ENCODE data around the gene CCDC124.

Gene CCDC124

DNA sequence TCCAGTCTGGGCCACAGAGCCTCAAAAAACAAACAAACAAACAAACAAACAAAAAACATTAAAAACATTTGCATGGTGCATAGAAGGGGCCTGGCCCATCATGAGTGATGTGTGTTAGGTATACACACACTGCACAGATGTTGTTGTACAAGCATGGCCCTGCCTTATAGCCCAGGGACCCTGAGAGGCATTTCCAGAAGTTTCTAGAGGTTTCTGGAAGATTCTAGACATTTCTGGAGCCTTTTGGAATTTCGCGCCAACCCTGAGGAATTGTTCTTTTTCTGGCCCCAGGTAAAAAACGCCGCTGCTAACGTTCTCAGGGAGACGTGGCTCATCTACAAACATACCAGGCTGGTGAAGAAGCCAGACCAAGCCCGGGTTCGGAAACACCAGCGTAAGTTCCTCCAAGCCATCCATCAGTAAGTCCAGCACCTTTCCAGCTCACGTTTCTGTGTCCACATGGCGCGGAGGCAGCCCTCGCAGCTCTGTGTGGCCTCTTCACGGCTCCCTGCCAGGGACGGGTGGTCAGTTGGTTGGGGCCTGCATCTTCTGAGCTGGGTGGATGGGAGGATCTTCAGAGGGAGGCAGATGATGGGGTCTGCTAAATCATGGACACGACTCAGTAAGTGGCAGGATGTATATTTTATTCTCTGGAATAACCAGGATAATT is 56.7 kb downstream of the CCDC124 start:
- H3K36me3 ChIP-seq (ENCODE audit: insufficient read depth, low read length) = no peaks in the 10 kb centered on the region

DNA sequence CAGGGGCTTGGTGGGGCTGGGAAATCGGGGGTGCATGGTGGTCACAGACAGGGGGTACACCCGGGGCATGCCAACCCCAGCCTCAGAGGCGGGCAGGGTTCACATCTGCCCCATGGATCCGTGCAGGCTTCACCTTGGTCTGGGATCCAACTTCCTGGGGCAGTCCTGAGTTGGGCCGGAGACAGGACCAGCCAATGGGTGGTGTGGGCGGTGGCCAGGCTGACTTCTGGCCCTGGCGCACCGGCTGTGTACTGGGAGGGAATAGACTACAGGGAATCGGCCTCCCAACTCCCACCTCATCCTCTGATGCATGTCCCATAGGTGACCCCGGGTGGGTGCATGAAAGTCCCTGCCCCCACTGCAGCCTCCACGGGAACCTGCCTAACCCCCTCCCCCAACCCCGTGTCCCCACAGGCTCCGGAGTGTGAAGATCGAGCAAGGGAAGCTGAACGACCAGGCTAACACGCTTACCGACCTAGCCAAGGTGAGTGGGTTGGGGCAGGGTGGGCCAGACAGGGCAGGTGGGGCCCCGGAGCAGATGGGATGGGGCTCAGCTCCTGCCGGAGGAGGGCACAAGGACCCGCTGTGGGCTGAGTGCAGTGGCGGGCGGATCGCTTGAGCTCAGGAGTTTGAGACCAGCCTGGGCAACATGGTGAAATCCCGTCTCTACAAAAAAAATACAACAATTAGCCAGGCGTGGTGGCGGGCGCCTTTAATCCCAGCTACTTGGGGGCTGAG is 60.4 kb downstream of the CCDC124 start:
- Histone ChIP-seq H3K27me3 (ENCODE audit: insufficient read depth, low read length) (no peaks in the 10 kb centered on the region), H3F3A (ENCODE audit: insufficient read depth, low read length) (no peaks in the 10 kb centered on the region), H3K4me1 (ENCODE audit: insufficient read depth, low read length, severe bottlenecking) (peaks cover 12% of the 10 kb centered on the region), H2AFZ (ENCODE audit: low read length) (no peak overlapping the region), H3K4me3 (ENCODE audit: low read depth, low read length, poor library complexity, severe bottlenecking) (no peak overlapping the region), H3K9me2 (ENCODE audit: low read depth, low read length) (no peaks in the 10 kb centered on the region), H3K36me3 (ENCODE audit: insufficient read depth, low read length) (no peaks in the 10 kb centered on the region), H3K9me3 (ENCODE audit: low read length) (no peaks in the 10 kb centered on the region), H3K9ac (ENCODE audit: low read length) (no peak overlapping the region), H3K4me2 (ENCODE audit: low read length) (no peak overlapping the region), H3K79me2 (ENCODE audit: insufficient read depth, low read length) (no peaks in the 10 kb centered on the region), H3K27ac (ENCODE audit: low read depth, low read length, poor library complexity, severe bottlenecking) (no peak overlapping the region), H4K20me1 (ENCODE audit: insufficient read depth, low read length) (no peaks in the 10 kb centered on the region)
- TF ChIP-seq, protein P1, sequence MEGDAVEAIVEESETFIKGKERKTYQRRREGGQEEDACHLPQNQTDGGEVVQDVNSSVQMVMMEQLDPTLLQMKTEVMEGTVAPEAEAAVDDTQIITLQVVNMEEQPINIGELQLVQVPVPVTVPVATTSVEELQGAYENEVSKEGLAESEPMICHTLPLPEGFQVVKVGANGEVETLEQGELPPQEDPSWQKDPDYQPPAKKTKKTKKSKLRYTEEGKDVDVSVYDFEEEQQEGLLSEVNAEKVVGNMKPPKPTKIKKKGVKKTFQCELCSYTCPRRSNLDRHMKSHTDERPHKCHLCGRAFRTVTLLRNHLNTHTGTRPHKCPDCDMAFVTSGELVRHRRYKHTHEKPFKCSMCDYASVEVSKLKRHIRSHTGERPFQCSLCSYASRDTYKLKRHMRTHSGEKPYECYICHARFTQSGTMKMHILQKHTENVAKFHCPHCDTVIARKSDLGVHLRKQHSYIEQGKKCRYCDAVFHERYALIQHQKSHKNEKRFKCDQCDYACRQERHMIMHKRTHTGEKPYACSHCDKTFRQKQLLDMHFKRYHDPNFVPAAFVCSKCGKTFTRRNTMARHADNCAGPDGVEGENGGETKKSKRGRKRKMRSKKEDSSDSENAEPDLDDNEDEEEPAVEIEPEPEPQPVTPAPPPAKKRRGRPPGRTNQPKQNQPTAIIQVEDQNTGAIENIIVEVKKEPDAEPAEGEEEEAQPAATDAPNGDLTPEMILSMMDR (IDR thresholded peaks at IDR 0.05; ENCODE audit: low read length) = no peak
- no peak for TF ChIP-seq EZH2 (IDR thresholded peaks at IDR 0.05; ENCODE audit: borderline replicate concordance, low read length)

More for the DNA sequence above, 56.7 kb downstream of the CCDC124 start:
- H3K9ac ChIP-seq (ENCODE audit: low read length) = no peak overlapping the region
- no peak overlapping the region for H2AFZ ChIP-seq (ENCODE audit: low read length)
- H4K20me1 ChIP-seq (ENCODE audit: insufficient read depth, low read length) = no peaks in the 10 kb centered on the region
- no peak overlapping the region for H3K4me2 ChIP-seq (ENCODE audit: low read length)
- H3K4me3 ChIP-seq (ENCODE audit: low read depth, low read length, poor library complexity, severe bottlenecking) = no peak overlapping the region
- H3K9me2 ChIP-seq (ENCODE audit: low read depth, low read length) = no peaks in the 10 kb centered on the region
- H3K27ac ChIP-seq (ENCODE audit: low read depth, low read length, poor library complexity, severe bottlenecking) = no peak overlapping the region
- H3F3A ChIP-seq (ENCODE audit: insufficient read depth, low read length) = no peaks in the 10 kb centered on the region
- TF ChIP-seq, protein P1 (IDR thresholded peaks at IDR 0.05; ENCODE audit: low read length) = no peak
- TF ChIP-seq EZH2 (IDR thresholded peaks at IDR 0.05; ENCODE audit: borderline replicate concordance, low read length) = no peak
- H3K4me1 ChIP-seq (ENCODE audit: insufficient read depth, low read length, severe bottlenecking) = no peaks in the 10 kb centered on the region
- no peaks in the 10 kb centered on the region for H3K79me2 ChIP-seq (ENCODE audit: insufficient read depth, low read length)
- no peaks in the 10 kb centered on the region for H3K27me3 ChIP-seq (ENCODE audit: insufficient read depth, low read length)
- no peaks in the 10 kb centered on the region for H3K9me3 ChIP-seq (ENCODE audit: low read length)

Data from OCI-LY1 (cell line).